Measurements from ENCODE around the gene CCDC148.

CCDC148 gene

DNA sequence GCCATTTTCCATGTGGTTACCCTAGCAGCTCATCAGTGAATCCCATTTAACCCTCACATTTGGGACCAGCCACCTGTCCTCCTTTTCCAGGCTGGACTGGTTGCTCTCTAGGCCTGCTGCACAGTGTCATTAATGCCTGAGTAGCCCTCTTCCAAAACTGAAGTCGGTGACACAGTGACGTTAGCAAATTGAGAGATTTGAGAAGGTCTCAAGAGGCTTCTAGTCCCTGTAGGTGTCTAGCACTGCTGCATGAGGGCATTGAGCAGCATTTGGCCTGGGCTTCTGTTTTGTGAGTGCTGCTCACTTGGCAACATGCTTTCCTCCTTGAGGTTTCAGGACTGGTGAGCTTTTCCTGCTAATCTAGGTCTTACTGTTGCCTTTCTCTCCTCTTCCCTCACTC, 36.9 kb upstream of the CCDC148 start:
- Histone ChIP-seq H3K79me2 (ENCODE audit: insufficient read depth, low read length) (no peaks in the 10 kb centered on the region), H3K27ac (ENCODE audit: low read depth, low read length, poor library complexity, severe bottlenecking) (no peak overlapping the region)

DNA sequence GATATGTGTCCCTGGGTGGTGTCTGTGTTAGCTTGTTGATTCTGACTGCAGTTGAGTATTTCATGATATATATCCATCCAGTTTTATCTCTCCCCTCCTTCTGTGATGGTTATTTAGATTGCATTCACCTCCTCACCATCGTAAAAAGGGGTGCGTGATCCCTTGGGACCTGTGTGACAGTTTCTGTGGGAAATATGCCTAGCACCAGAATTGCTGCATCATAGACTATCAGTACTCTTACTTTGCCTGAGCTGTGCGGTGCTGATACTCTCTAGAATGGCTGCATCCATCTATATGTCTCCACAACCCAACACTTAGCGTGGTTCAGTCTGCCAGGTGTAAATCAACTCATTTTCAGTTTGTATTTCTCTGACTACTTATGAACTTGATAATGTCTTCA, 34.5 kb upstream of the CCDC148 start:
- H3K27me3 ChIP-seq (ENCODE audit: insufficient read depth, low read length), result no peaks in the 10 kb centered on the region
- H3K9me3 ChIP-seq (ENCODE audit: low read length), result no peaks in the 10 kb centered on the region
- H4K20me1 ChIP-seq (ENCODE audit: insufficient read depth, low read length), result no peaks in the 10 kb centered on the region
- H2AFZ ChIP-seq (ENCODE audit: low read length), result no peak overlapping the region
- no peaks in the 10 kb centered on the region for H3K9me2 ChIP-seq (ENCODE audit: low read depth, low read length)
- no peaks in the 10 kb centered on the region for H3K4me1 ChIP-seq (ENCODE audit: insufficient read depth, low read length, severe bottlenecking)
- TF ChIP-seq, protein P1, sequence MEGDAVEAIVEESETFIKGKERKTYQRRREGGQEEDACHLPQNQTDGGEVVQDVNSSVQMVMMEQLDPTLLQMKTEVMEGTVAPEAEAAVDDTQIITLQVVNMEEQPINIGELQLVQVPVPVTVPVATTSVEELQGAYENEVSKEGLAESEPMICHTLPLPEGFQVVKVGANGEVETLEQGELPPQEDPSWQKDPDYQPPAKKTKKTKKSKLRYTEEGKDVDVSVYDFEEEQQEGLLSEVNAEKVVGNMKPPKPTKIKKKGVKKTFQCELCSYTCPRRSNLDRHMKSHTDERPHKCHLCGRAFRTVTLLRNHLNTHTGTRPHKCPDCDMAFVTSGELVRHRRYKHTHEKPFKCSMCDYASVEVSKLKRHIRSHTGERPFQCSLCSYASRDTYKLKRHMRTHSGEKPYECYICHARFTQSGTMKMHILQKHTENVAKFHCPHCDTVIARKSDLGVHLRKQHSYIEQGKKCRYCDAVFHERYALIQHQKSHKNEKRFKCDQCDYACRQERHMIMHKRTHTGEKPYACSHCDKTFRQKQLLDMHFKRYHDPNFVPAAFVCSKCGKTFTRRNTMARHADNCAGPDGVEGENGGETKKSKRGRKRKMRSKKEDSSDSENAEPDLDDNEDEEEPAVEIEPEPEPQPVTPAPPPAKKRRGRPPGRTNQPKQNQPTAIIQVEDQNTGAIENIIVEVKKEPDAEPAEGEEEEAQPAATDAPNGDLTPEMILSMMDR (IDR thresholded peaks at IDR 0.05; ENCODE audit: low read length), result no peak
- no peak for TF ChIP-seq EZH2 (IDR thresholded peaks at IDR 0.05; ENCODE audit: borderline replicate concordance, low read length)
- H3K36me3 ChIP-seq (ENCODE audit: insufficient read depth, low read length), result no peaks in the 10 kb centered on the region
- H3K27ac ChIP-seq (ENCODE audit: low read depth, low read length, poor library complexity, severe bottlenecking), result no peak overlapping the region
- H3K9ac ChIP-seq (ENCODE audit: low read length), result no peak overlapping the region
- no peaks in the 10 kb centered on the region for H3K79me2 ChIP-seq (ENCODE audit: insufficient read depth, low read length)
- no peaks in the 10 kb centered on the region for H3F3A ChIP-seq (ENCODE audit: insufficient read depth, low read length)
- no peak overlapping the region for H3K4me2 ChIP-seq (ENCODE audit: low read length)
- no peak overlapping the region for H3K4me3 ChIP-seq (ENCODE audit: low read depth, low read length, poor library complexity, severe bottlenecking)

More for the DNA sequence above, 36.9 kb upstream of the CCDC148 start:
- Histone ChIP-seq H4K20me1 (ENCODE audit: insufficient read depth, low read length) (no peaks in the 10 kb centered on the region), H3K4me1 (ENCODE audit: insufficient read depth, low read length, severe bottlenecking) (no peaks in the 10 kb centered on the region), H3K9ac (ENCODE audit: low read length) (no peak overlapping the region), H3K36me3 (ENCODE audit: insufficient read depth, low read length) (no peaks in the 10 kb centered on the region), H3K9me2 (ENCODE audit: low read depth, low read length) (no peaks in the 10 kb centered on the region), H3K4me2 (ENCODE audit: low read length) (no peak overlapping the region), H2AFZ (ENCODE audit: low read length) (no peak overlapping the region), H3K4me3 (ENCODE audit: low read depth, low read length, poor library complexity, severe bottlenecking) (no peak overlapping the region), H3F3A (ENCODE audit: insufficient read depth, low read length) (no peaks in the 10 kb centered on the region), H3K9me3 (ENCODE audit: low read length) (no peaks in the 10 kb centered on the region), H3K27me3 (ENCODE audit: insufficient read depth, low read length) (no peaks in the 10 kb centered on the region)
- TF ChIP-seq EZH2 (IDR thresholded peaks at IDR 0.05; ENCODE audit: borderline replicate concordance, low read length), result no peak
- TF ChIP-seq, protein P1 (IDR thresholded peaks at IDR 0.05; ENCODE audit: low read length), result no peak

DNA sequence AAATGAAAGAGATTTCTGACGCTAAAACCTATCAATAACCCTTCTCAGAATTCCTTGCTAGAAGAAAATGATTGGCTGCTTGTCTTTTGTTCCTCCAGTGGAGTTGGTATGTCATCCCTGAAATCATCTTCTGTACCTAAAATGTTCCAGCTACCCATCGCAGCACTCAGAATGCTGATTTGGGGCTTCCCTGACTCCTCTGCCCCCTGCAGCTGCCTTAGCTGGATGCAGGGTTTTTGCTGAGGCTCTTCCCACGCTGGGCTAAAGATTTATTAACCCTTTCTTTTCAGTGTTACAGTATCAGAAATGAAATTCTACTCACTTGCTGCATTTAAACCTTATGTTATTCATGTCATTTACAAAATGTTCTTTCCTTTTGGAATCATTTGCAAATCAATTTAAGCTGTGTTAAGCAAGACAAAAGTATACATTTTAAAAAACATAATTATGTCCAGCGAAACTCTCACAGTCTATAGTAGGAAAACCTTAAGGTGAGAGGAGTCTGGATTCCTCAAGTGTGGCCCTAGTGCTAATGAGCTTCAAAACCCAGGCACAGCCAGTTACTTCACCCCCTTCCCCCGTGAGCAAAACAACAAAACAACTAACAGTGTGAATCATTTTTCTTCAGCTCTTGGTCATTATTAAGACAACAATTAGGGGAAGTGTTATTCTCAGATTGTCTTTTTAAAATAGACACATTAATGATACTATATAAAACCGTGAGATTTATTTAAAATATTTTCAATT, 33.0 kb upstream of the CCDC148 start:
- no peaks in the 10 kb centered on the region for H3K36me3 ChIP-seq (ENCODE audit: insufficient read depth, low read length)
- H3K4me1 ChIP-seq (ENCODE audit: insufficient read depth, low read length, severe bottlenecking), result no peaks in the 10 kb centered on the region
- no peak overlapping the region for H2AFZ ChIP-seq (ENCODE audit: low read length)
- no peak overlapping the region for H3K27ac ChIP-seq (ENCODE audit: low read depth, low read length, poor library complexity, severe bottlenecking)
- H3K9me3 ChIP-seq (ENCODE audit: low read length), result no peaks in the 10 kb centered on the region
- no peak overlapping the region for H3K9ac ChIP-seq (ENCODE audit: low read length)
- no peak for TF ChIP-seq EZH2 (IDR thresholded peaks at IDR 0.05; ENCODE audit: borderline replicate concordance, low read length)
- TF ChIP-seq, protein P1 (IDR thresholded peaks at IDR 0.05; ENCODE audit: low read length), result no peak
- H3K9me2 ChIP-seq (ENCODE audit: low read depth, low read length), result no peaks in the 10 kb centered on the region
- H3K79me2 ChIP-seq (ENCODE audit: insufficient read depth, low read length), result no peaks in the 10 kb centered on the region
- no peaks in the 10 kb centered on the region for H3F3A ChIP-seq (ENCODE audit: insufficient read depth, low read length)
- H3K27me3 ChIP-seq (ENCODE audit: insufficient read depth, low read length), result no peaks in the 10 kb centered on the region
- no peaks in the 10 kb centered on the region for H4K20me1 ChIP-seq (ENCODE audit: insufficient read depth, low read length)
- H3K4me2 ChIP-seq (ENCODE audit: low read length), result no peak overlapping the region
- H3K4me3 ChIP-seq (ENCODE audit: low read depth, low read length, poor library complexity, severe bottlenecking), result no peak overlapping the region
